ENCODE results near the gene JAKMIP2. TPM values are rescaled to one million over a fixed set of nuclear protein-coding genes. Genes with fewer than 3 reads are reported as not detected.

The JAKMIP2 gene
- total RNA-seq, 1 donor from 2014 or later: 6.0 TPM

DNA sequence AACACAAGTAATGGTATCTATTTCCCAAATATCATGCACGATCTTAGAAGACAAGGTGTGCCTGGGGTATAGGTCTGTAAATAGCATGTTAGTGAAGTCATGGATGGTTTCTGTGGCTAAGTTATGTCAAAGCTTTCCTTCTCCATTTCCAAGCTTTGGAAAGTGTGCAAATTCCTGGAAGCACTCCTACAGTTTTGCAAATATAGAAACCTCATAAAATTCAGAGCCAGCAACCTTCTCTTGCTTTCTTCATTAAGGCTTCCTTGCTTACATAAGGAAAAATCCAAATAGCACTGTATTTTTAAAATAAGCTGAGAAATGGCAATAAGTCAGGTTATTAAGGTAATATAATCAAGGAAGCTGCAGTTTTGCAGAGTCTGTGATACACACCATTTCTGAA lies 138.1 kb downstream of the JAKMIP2 start:
- peaks cover 5% of the 10 kb centered on the region for H3K36me3 Mint-ChIP-seq (ENCODE audit: insufficient read depth)
- no peak overlapping the region for H3K27ac Mint-ChIP-seq
- DNase-seq (ENCODE audit: low spot score, unreplicated experiment): no peak
- TF ChIP-seq, protein P1, sequence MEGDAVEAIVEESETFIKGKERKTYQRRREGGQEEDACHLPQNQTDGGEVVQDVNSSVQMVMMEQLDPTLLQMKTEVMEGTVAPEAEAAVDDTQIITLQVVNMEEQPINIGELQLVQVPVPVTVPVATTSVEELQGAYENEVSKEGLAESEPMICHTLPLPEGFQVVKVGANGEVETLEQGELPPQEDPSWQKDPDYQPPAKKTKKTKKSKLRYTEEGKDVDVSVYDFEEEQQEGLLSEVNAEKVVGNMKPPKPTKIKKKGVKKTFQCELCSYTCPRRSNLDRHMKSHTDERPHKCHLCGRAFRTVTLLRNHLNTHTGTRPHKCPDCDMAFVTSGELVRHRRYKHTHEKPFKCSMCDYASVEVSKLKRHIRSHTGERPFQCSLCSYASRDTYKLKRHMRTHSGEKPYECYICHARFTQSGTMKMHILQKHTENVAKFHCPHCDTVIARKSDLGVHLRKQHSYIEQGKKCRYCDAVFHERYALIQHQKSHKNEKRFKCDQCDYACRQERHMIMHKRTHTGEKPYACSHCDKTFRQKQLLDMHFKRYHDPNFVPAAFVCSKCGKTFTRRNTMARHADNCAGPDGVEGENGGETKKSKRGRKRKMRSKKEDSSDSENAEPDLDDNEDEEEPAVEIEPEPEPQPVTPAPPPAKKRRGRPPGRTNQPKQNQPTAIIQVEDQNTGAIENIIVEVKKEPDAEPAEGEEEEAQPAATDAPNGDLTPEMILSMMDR (IDR thresholded peaks at IDR 0.05; ENCODE audit: unreplicated experiment): no peak
- H3K27me3 Mint-ChIP-seq: no peaks in the 10 kb centered on the region
- H3K4me1 Mint-ChIP-seq (ENCODE audit: low read depth): peaks cover 17% of the 10 kb centered on the region
- no peaks in the 10 kb centered on the region for H3K9me3 Mint-ChIP-seq (ENCODE audit: low read depth)
- no peak overlapping the region for H3K4me3 Mint-ChIP-seq (ENCODE audit: low read depth)

DNA sequence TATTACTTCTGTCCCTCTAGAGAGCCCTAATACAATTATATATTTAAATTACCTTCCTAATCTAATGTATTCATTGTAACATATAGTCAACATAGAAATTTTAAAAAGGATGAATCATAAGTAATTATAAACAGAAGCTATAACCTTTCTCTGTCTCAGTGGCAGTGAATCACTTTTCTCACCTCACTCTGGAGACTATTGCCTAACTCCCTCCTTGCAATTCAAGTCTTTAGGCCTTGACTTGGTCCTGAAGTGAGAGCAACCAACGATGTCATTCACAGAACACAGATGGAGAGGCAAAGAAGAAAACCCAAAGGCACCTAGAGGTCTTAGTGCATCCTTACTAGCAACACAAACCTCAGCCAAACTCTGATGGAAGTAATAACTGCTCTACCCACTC lies 139.4 kb downstream of the JAKMIP2 start:
- peaks cover 27% of the 10 kb centered on the region for H3K4me1 Mint-ChIP-seq (ENCODE audit: low read depth)
- H3K4me3 Mint-ChIP-seq (ENCODE audit: low read depth): no peak overlapping the region
- no peaks in the 10 kb centered on the region for H3K9me3 Mint-ChIP-seq (ENCODE audit: low read depth)
- DNase-seq (ENCODE audit: low spot score, unreplicated experiment): no peak
- H3K27me3 Mint-ChIP-seq: no peaks in the 10 kb centered on the region
- H3K27ac Mint-ChIP-seq: no peak overlapping the region
- peaks cover 5% of the 10 kb centered on the region for H3K36me3 Mint-ChIP-seq (ENCODE audit: insufficient read depth)
- TF ChIP-seq, protein P1 (IDR thresholded peaks at IDR 0.05; ENCODE audit: unreplicated experiment): no peak

DNA sequence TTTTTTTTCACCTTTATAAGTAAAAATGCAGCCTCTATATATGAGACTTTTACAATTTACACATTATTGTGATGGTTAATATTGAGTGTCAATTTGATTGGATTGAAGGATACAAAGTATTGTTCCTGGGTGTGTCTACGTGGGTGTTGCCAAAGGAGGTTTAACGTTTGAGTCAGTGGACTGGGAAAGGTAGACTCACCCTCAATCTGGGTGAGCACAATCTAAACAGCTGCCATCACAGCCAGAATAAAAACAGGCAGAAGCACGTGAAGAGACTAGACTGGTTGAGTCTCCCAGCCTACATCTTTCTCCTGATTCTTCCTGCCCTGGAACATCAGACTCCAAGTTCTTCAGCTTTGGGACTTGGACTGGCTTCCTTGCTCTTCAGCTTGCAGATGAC lies 139.9 kb downstream of the JAKMIP2 start:
- no peak overlapping the region for H3K27ac Mint-ChIP-seq
- no peaks in the 10 kb centered on the region for H3K9me3 Mint-ChIP-seq (ENCODE audit: low read depth)
- H3K4me3 Mint-ChIP-seq (ENCODE audit: low read depth): no peak overlapping the region
- no peaks in the 10 kb centered on the region for H3K27me3 Mint-ChIP-seq
- peaks cover 5% of the 10 kb centered on the region for H3K36me3 Mint-ChIP-seq (ENCODE audit: insufficient read depth)
- TF ChIP-seq, protein P1 (IDR thresholded peaks at IDR 0.05; ENCODE audit: unreplicated experiment): no peak
- no peak for DNase-seq (ENCODE audit: low spot score, unreplicated experiment)
- H3K4me1 Mint-ChIP-seq (ENCODE audit: low read depth): peaks cover 27% of the 10 kb centered on the region

DNA sequence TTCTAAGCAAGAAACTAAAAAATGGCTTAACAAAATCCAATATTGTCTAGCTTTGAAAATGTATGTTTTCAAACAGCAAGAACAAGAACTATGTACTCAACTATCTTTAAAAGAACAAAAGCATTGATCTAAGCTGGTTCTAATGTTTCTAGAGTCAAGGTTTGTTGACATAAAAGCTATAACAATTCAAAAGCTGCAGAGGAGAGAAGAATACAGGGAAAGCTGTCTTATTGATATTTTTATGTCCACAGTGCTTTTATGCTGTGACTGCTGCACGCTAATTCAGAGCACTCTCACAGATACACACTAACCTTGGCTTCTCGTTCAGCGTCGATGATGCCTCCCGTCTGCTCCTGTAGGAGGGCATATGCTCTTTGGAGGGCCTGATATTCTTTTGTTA lies 143.2 kb downstream of the JAKMIP2 start:
- no peak overlapping the region for H3K4me3 Mint-ChIP-seq (ENCODE audit: low read depth)
- TF ChIP-seq, protein P1 (IDR thresholded peaks at IDR 0.05; ENCODE audit: unreplicated experiment): no peak
- H3K36me3 Mint-ChIP-seq (ENCODE audit: insufficient read depth): peaks cover 5% of the 10 kb centered on the region
- no peaks in the 10 kb centered on the region for H3K27me3 Mint-ChIP-seq
- no peaks in the 10 kb centered on the region for H3K9me3 Mint-ChIP-seq (ENCODE audit: low read depth)
- DNase-seq (ENCODE audit: low spot score, unreplicated experiment): no peak
- H3K4me1 Mint-ChIP-seq (ENCODE audit: low read depth): peaks cover 16% of the 10 kb centered on the region
- no peak overlapping the region for H3K27ac Mint-ChIP-seq

DNA sequence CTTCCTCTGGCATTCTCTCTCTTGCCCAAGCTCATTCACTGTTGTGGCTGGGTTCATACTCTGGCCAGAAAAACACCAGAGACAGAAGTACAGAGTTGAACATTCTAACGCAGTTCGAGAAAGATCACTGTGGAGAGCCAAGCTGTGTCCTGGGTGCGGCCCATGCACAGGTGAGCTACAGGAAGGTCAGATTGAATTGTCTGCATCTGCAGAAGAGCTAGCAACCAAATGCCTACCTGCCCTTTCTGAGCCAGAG lies 145.9 kb downstream of the JAKMIP2 start:
- H3K4me1 Mint-ChIP-seq (ENCODE audit: low read depth): peaks cover 17% of the 10 kb centered on the region
- TF ChIP-seq, protein P1 (IDR thresholded peaks at IDR 0.05; ENCODE audit: unreplicated experiment): no peak
- H3K36me3 Mint-ChIP-seq (ENCODE audit: insufficient read depth): no peaks in the 10 kb centered on the region
- H3K27me3 Mint-ChIP-seq: no peaks in the 10 kb centered on the region
- H3K4me3 Mint-ChIP-seq (ENCODE audit: low read depth): no peak overlapping the region
- DNase-seq (ENCODE audit: low spot score, unreplicated experiment): no peak
- H3K9me3 Mint-ChIP-seq (ENCODE audit: low read depth): no peaks in the 10 kb centered on the region
- no peak overlapping the region for H3K27ac Mint-ChIP-seq

Measured in progenitor cell of endocrine pancreas (in vitro differentiated cells).